ENCODE data around the gene VMP1. TPM values are rescaled to one million over a fixed set of nuclear protein-coding genes. Genes with fewer than 3 reads are reported as not detected.
A peak's percentile ranks its signal among the peaks of the same experiment; 100 is the strongest.

The VMP1 gene
- total RNA-seq (2014; rRNA removed) (237 and 277 TPM in 2 replicates), Bru-seq, nascent RNA (percentile 97 among the genes with signal in this experiment), BruChase-seq, experiment 1, labeled RNA remaining after a 6-hour chase (percentile 86 among the genes with signal in this experiment), BruChase-seq, experiment 2, labeled RNA remaining after a 2-hour chase (percentile 86 among the genes with signal in this experiment)
- long read RNA-seq, full-length matches to known transcripts, result 280 of 352 reads
- long read RNA-seq, partial matches to known transcripts, result 20 of 352 reads
- long read RNA-seq, other reads (novel, unspliced or antisense), result 52 of 352 reads

DNA sequence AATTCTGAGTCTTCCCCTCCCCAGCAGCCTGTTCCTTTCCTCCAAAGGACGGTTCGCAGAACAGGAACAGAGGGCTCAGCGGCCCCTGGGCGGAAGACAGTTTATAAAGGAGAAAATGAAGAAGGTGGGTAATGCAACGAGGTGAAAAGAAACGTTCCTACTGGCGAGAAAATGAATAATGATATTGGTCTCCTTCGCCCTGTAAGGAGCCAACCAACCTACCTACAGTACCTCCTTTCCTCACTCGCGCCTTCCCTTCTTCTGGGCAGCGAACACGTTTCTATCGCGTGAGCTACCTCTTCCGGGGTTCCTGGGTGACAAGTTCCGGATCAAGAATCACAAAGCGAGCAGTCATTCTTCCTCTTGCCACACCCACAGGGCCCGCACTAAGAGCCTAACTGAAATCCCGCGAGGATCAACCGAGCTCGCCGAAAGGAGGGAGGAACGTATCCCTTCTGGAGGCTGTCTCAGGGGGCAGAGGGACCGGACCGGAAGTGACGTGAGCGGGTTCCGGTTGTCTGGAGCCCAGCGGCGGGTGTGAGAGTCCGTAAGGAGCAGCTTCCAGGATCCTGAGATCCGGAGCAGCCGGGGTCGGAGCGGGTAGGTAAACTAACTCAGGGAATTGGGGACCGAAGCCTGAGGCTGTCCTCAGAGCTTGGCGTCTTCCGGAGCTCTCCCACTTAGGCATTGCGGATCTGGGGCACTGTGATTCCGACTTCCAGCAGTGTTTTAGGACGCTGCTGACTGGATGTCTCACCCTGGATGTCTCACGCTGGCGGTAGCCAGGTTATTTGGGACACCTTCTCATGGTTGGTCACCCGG lies at the start of gene VMP1, which contains the start of gene PTRH2:
TSS of gene VMP1 (plus strand) at position 506 of the 822 bp plus-strand sequence. CDS start 23,793 bp downstream, outside the sequence.
TSS of gene PTRH2 (minus strand) at position 282 of the 822 bp plus-strand sequence. CDS start 9,452 bp downstream, outside the sequence.
- Histone ChIP-seq H3K79me2 (ENCODE audit: low read length) (peaks cover 97% of the 10 kb centered on the region), H3K9ac (ENCODE audit: low read length) (peak within 1 kb of the TSS; percentile 95), H4K20me1 (ENCODE audit: low read length) (peaks cover 63% of the 10 kb centered on the region), H3K36me3 (ENCODE audit: low read depth, low read length) (peaks cover 15% of the 10 kb centered on the region; the same call in 1 of the 2 replicates), H3K9me3 (ENCODE audit: low read length) (no peaks in the 10 kb centered on the region), H3K4me1 (ENCODE audit: insufficient read depth, low read length) (peaks cover 27% of the 10 kb centered on the region), H3F3A (ENCODE audit: low read length, unreplicated experiment) (no peaks in the 10 kb centered on the region), H3K27ac (ENCODE audit: low read length) (peak within 1 kb of the TSS; percentile 83), H3K4me3 (ENCODE audit: low read length) (peak within 1 kb of the TSS; percentile 76), H3K4me2 (ENCODE audit: low read length) (peak within 1 kb of the TSS; percentile 90), H3K27me3 (ENCODE audit: low read length) (no peaks in the 10 kb centered on the region), H3K9me2 (replicated peaks; ENCODE audit: low read length) (no peaks in the 10 kb centered on the region), H2AFZ (ENCODE audit: low read length) (peak within 1 kb of the TSS; percentile 65)
- BruUV-seq (replicated peaks), result TSS peak; percentile 62
- ChIA-PET POLR2A (ENCODE audit: unreplicated experiment) (interaction anchor here (0.6 to 1.5 kb wide), 5 partner anchors 89 to 798 kb away, joined by 3 to 8 read pairs (median 4); no protein-coding TSS in a partner anchor), CTCF (interaction anchor here (0.7 to 1.1 kb wide), 2 partner anchors 100 to 152 kb away, joined by 3 to 4 read pairs; no protein-coding TSS in a partner anchor)
- TF ChIP-seq, protein P1, sequence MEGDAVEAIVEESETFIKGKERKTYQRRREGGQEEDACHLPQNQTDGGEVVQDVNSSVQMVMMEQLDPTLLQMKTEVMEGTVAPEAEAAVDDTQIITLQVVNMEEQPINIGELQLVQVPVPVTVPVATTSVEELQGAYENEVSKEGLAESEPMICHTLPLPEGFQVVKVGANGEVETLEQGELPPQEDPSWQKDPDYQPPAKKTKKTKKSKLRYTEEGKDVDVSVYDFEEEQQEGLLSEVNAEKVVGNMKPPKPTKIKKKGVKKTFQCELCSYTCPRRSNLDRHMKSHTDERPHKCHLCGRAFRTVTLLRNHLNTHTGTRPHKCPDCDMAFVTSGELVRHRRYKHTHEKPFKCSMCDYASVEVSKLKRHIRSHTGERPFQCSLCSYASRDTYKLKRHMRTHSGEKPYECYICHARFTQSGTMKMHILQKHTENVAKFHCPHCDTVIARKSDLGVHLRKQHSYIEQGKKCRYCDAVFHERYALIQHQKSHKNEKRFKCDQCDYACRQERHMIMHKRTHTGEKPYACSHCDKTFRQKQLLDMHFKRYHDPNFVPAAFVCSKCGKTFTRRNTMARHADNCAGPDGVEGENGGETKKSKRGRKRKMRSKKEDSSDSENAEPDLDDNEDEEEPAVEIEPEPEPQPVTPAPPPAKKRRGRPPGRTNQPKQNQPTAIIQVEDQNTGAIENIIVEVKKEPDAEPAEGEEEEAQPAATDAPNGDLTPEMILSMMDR (conservative IDR thresholded peaks at IDR 0.05; ENCODE audit: low read depth, low read length), result no peak
- TF ChIP-seq EZH2phosphoT487 (IDR thresholded peaks at IDR 0.05; ENCODE audit: borderline replicate concordance, low read length) (no peak), EZH2 (IDR thresholded peaks at IDR 0.05; ENCODE audit: low read length, unreplicated experiment) (no peak)
- DNase-seq, result peak; percentile 100
- intact Hi-C loops (cut with micrococcal nuclease), result loop anchor here (1.0 to 2.0 kb wide), 2 partner anchors 88 to 145 kb away; partner anchors contain the start of gene CLTC
- peak; percentile 96 for ATAC-seq

GRCh38 chr17:59666235-59666634 lies 41.2 kb upstream of the VMP1 start:
- peaks cover 51% of the 10 kb centered on the region for H3K79me2 ChIP-seq (ENCODE audit: low read length)
- H4K20me1 ChIP-seq (ENCODE audit: low read length), result peaks cover 23% of the 10 kb centered on the region
- no peak overlapping the region for H3K9ac ChIP-seq (ENCODE audit: low read length)
- H2AFZ ChIP-seq (ENCODE audit: low read length), result no peak overlapping the region
- no peak overlapping the region for H3K4me2 ChIP-seq (ENCODE audit: low read length)
- no TSS peak for BruUV-seq (replicated peaks)
- no peak overlapping the region for H3K4me3 ChIP-seq (ENCODE audit: low read length)
- ChIA-PET POLR2A (ENCODE audit: unreplicated experiment) (interaction anchor here (0.6 kb wide), 2 partner anchors 14 to 59 kb away, joined by 3 to 18 read pairs; no protein-coding TSS in a partner anchor), CTCF (interaction anchor here (0.6 kb wide), 1 partner anchor 31 kb away, joined by 3 read pairs; no protein-coding TSS in a partner anchor)
- intact Hi-C loops (cut with micrococcal nuclease), result no loop called here
- DNase-seq, result peak; percentile 27
- no peak overlapping the region for H3K27ac ChIP-seq (ENCODE audit: low read length)
- H3K4me1 ChIP-seq (ENCODE audit: insufficient read depth, low read length), result peaks cover 59% of the 10 kb centered on the region
- peak; percentile 36 for ATAC-seq
- TF ChIP-seq EZH2phosphoT487 (IDR thresholded peaks at IDR 0.05; ENCODE audit: borderline replicate concordance, low read length), result no peak
- TF ChIP-seq, protein P1 (conservative IDR thresholded peaks at IDR 0.05; ENCODE audit: low read depth, low read length), result no peak
- TF ChIP-seq EZH2 (IDR thresholded peaks at IDR 0.05; ENCODE audit: low read length, unreplicated experiment), result no peak
- no peaks in the 10 kb centered on the region for H3K9me3 ChIP-seq (ENCODE audit: low read length)
- H3K27me3 ChIP-seq (ENCODE audit: low read length), result no peaks in the 10 kb centered on the region
- peaks cover 16% of the 10 kb centered on the region for H3F3A ChIP-seq (ENCODE audit: low read length, unreplicated experiment)
- no peaks in the 10 kb centered on the region for H3K9me2 ChIP-seq (replicated peaks; ENCODE audit: low read length)
- peaks cover 86% of the 10 kb centered on the region for H3K36me3 ChIP-seq (ENCODE audit: low read depth, low read length)
